DLD1 (cell line): ENCODE measurements around the gene HMGN3.

Source experiments
- in situ Hi-C: cut with HindIII; loops from 2 replicates; pipeline ENCODE4 v1.10.0; 2017; ENCODE audit warnings: low sequenced_read_pairs

The HMGN3 gene

GRCh38 chr6:79233611-79234149 lies 802 bp downstream of the HMGN3 start:
- in situ Hi-C loops: no loop called here

- in situ Hi-C loops: no loop called here
Measured at GRCh38 chr6:79232696-79233462, 1.6 kb downstream of the HMGN3 start.

GRCh38 chr6:79231666-79232065 lies 2.8 kb downstream of the HMGN3 start:
- in situ Hi-C loops: no loop called here

GRCh38 chr6:79231101-79231500 lies 3.4 kb downstream of the HMGN3 start:
- in situ Hi-C loops: no loop called here

DNA sequence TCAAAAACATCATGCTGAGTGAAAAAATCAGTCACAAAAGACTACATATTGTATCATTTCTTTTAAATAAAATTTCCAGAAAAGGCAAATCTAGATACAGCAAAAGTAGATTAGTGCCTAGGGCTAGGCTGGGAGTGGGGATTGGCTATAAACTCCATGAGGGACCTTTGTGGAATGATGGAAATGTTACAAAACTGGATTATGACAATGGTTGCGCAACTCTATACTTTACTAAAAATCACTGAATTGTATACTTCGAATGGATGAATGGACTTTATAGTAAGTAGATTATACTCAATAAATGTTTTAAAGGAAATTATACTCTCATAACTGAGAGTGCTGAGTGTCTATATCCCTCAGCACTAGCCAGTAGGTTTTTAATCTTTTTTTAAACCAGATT lies 4.3 kb downstream of the HMGN3 start:
- in situ Hi-C loops: no loop called here

GRCh38 chr6:79227445-79227844 lies 7.0 kb downstream of the HMGN3 start:
- in situ Hi-C loops: no loop called here

DNA sequence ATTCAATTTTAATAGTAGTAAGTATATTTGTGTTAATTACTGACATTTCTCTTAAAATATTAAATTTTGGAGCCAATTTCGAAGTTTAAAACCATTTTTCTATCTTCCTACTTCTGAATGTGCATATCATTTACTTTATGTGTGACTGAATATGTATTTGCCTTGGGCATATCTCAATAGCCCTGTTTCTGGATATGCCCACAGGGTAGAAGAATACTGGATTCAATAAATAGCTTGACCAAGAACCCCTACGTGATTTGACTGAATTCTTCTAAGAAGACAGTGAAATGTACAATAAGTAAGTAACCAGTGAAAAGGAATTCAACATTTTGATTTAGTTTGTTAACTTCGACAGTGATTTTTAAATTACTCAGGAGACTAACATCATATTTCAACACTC lies 7.8 kb downstream of the HMGN3 start:
- in situ Hi-C loops: no loop called here

DNA sequence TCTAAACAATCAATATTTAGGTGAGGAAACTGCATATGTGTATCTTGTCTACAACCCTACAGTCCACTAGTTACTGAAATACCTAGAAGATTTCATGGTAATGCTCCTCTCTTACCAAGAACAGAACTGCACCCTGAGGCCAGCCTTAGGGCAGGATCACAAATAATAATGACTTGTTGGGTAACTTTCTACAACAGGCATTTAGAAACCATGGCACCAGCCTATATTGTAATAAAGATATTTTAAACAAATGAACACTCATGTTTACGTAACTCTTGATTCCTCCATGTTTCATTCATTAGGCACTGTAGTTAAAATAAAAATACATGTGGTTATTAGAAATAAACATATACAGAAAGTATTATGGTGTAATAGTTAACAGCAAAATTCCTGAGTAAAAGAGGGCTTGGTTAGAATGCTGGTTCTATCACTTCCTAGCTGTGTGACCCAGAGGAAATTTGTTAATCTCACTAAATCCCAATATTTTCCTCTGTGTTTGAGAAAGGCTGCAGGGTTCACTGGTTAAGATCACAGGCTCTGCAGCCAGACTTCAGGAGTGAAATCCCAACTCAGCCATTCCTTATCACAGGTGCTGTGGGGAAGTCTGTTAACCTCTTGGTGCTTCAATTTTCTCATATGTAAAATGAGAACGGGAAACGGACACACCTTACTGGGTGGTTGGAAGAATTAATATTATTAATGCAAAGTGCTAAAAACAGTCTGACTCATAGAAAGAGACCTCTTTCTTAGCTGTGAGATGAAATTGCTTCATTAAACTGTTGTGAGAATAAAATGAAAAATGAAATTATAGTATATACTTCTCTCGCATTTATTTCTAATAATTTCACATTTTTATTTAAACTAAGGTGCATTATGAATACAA lies 8.5 kb downstream of the HMGN3 start:
- in situ Hi-C loops: no loop called here

DNA sequence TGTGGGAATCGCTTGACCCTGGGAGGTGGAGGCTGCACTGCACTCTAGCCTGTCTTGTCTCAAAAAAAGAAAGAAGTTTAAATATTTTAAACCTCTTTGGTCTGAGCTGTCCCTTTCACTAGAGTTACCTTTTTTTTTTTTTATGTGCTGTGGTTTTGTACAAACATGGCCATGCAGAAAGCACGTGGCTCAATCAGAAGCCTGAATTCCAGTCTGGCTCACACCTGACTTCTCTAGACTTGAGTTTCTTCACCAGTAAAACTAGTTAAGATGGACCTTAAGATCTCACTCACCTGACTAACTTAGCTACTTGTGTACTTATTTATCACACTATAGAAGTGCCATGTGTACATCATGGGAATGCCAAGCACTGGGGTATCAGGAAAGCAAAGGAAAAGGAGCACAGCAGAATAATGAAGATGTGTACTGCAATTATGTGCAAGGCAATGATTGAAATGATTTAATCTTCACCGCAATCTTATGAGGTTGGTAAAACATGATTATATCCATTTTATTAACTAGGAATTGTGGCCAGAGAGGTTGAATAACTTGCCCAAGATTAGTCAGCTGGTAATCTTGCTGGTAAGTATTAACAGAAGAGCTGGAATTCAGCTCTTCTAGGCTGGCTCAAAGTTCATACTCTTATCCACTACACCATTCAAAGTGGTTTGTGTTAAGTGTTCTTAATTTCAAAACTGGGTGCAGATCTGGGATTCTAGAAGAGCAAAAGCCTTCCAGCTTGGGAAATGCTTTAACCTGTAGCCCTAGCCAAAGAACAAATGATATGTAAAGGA lies 10.7 kb downstream of the HMGN3 start:
- in situ Hi-C loops: no loop called here

- in situ Hi-C loops: no loop called here
Measured at GRCh38 chr6:79215213-79215824, 19.2 kb downstream of the HMGN3 start.

DNA sequence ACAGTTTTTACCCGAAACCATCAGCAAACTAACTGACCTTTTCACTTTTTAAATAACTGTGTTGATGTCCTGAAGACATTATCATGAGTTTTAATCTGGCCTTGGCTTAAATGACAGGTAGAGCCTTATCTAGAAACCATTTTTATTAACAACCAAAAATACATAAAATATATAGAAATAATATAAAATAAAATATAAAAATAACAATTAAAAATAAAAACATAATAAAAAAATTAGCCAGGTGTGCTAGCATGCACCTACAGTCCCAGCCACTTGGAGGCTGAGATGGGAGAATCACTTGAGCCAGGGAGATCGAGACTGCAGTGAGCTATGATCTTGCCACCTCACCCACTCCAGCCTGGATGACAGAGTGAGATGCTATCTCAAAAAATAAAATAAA lies 21.6 kb downstream of the HMGN3 start:
- in situ Hi-C loops: no loop called here

DNA sequence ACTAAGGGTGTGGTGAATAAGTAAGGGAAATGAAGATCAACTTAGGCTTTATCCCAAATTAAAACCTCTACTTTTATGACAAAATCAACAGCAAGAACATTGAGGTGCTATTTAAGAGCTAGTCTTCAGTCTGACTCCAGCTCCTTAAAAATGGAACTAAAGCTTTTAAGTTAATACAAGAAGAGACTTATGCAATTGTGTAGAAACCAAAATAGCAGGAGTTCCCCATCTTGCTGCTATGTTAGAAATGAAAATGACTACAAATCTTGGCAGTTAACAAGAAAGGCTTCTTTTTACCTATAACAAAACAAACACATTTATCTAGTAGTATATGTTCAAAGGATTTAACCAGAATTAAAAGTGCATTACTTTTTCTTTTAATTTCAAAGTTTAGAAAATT lies 25.7 kb downstream of the HMGN3 start:
- in situ Hi-C loops: no loop called here

- in situ Hi-C loops: no loop called here
Measured at GRCh38 chr6:79203753-79204253, 30.7 kb downstream of the HMGN3 start.

GRCh38 chr6:79202556-79202955 lies 31.9 kb downstream of the HMGN3 start:
- in situ Hi-C loops: no loop called here

DNA sequence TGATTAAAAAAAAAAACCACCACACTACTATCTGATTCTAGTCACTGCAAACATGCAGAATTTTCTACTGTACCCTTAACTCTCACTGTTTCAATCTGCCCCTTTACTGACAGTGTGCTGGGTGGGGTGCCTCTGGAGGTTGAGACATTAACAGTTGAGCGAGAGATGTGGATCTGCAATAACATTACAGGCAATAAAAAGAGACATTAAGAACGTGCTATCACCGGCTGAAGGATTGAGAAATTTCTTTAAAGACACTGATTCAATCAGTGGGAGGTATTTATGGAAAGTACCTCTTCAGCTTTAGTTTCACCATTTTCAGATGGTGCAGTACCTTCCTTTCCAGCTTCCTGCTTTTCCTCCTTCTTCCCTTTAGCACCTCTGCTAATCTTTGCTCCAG lies 32.5 kb downstream of the HMGN3 start:
- in situ Hi-C loops: no loop called here

DNA sequence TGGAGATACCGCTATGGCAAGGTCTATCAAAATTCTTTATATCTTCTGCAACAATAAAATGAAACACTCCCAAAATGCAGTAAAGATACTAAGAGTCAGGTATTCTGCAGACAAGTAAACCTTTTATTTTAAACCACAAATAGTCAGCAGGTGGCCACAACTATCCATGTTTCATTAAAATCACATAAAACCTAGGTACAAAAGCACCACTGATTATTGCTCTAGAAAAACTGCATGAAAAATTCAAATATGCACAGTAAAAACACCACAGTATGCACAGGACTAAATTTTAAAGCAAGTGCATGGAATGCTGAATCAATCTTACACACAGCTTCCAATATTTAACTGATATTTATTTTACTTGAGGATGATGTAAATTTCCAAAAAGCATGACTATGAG lies 33.3 kb downstream of the HMGN3 start:
- in situ Hi-C loops: no loop called here

DNA sequence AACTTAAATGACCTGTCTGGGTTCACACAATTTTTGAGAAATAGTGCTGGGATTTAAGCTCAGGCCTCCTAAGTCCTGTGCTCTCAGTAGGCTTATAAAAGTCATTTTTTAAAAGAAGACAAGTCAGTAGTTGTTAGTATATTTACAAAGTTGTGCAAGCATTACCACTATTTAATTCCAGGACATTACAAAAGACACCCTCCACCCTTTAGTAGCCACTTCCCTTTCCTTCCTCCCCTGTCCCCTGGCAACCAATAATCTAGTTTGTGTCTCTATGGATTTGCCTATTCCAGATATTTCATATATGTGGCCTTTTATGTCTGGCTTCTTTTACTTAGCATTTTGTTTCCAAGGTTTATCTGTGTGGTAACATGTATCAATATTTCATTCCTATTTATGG lies 37.6 kb downstream of the HMGN3 start:
- in situ Hi-C loops: no loop called here

GRCh38 chr6:79193971-79194370 lies 40.5 kb downstream of the HMGN3 start:
- in situ Hi-C loops: no loop called here

DNA sequence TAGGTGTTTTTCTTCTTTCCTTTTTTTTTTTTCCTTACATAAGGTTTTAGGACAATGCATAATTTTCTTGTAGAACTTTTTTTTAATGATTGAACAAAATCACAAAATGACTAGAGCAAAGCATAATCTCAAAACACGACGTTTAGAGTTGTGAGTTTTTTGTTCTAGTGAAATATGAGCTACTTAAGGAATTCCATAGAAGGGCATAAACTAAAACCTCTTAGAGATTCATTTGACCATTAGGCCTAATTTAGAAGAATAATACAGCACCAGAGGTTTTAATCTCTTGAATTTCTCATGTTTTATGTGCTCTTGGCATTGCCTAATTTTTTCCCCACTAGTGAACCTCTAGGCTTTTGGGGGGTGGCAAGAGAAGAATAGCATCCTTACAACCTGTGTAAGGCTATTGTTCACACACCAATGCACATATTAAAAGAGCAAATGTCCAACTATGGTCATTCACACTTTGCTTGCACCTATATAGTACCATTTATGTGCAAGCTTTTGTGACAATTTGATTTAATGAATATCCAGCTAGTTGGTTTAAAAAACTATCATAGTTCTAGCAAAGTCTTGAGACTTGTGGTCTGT lies 44.6 kb downstream of the HMGN3 start:
- in situ Hi-C loops: no loop called here

- in situ Hi-C loops: no loop called here
Measured at GRCh38 chr6:79188885-79189480, 45.5 kb downstream of the HMGN3 start.
